Ishikawa (cell line): ENCODE data around the gene ATP6V0B.

Experiments
- CEBPB ChIP-seq: IDR thresholded peaks from 2 replicates; pipeline ENCODE4 v1.6.1; 2012
- CREB1 ChIP-seq: IDR thresholded peaks from 2 replicates; pipeline ENCODE4 v1.6.1; 2012; ENCODE audit warnings: low read depth
- EGR1 ChIP-seq: IDR thresholded peaks from 2 replicates; pipeline ENCODE4 v1.6.1; 2012
- EP300 ChIP-seq: IDR thresholded peaks from 2 replicates; pipeline ENCODE4 v1.6.1; 2012; ENCODE audit warnings: borderline replicate concordance
- FOXM1 ChIP-seq: IDR thresholded peaks from 2 replicates; pipeline ENCODE4 v1.6.1; 2012; ENCODE audit warnings: low read depth, borderline replicate concordance
- MAX ChIP-seq: IDR thresholded peaks from 2 replicates; pipeline ENCODE4 v1.6.1; 2012
- NFIC ChIP-seq: IDR thresholded peaks from 2 replicates; pipeline ENCODE4 v1.6.1; 2012
- RAD21 ChIP-seq: IDR thresholded peaks from 2 replicates; pipeline ENCODE4 v1.6.1; 2012; ENCODE audit warnings: low read depth
- REST ChIP-seq: IDR thresholded peaks from 2 replicates; pipeline ENCODE4 v1.6.1; 2012; ENCODE audit warnings: low read depth, mild to moderate bottlenecking
- TAF1 ChIP-seq: IDR thresholded peaks from 2 replicates; pipeline ENCODE4 v1.6.1; 2012; ENCODE audit warnings: low read depth, mild to moderate bottlenecking
- TCF12 ChIP-seq: IDR thresholded peaks from 2 replicates; pipeline ENCODE4 v1.6.1; 2012; ENCODE audit warnings: low read depth
- TEAD4 ChIP-seq: IDR thresholded peaks from 2 replicates; pipeline ENCODE4 v1.6.1; 2012
- USF1 ChIP-seq: IDR thresholded peaks from 2 replicates; pipeline ENCODE4 v1.6.1; 2012
- YY1 ChIP-seq: IDR thresholded peaks from 2 replicates; pipeline ENCODE4 v1.6.1; 2012; ENCODE audit warnings: low read depth
- ZBTB7A ChIP-seq: IDR thresholded peaks from 2 replicates; pipeline ENCODE4 v1.6.1; 2012; ENCODE audit warnings: low read depth

Gene ATP6V0B

GRCh38 chr1:44013949-44014348 is 39.2 kb downstream of the ATP6V0B start:
- TF ChIP-seq TCF12: no peak
- no peak for TF ChIP-seq TAF1
- TF ChIP-seq REST: no peak
- no peak for TF ChIP-seq RAD21
- TF ChIP-seq ZBTB7A: no peak
- no peak for TF ChIP-seq NFIC
- no peak for TF ChIP-seq EGR1
- TF ChIP-seq FOXM1: no peak

GRCh38 chr1:44014365-44015104 is 39.8 kb downstream of the ATP6V0B start:
- no peak for TF ChIP-seq NFIC

- no peak for TF ChIP-seq NFIC
- no peak for TF ChIP-seq TAF1
- no peak for TF ChIP-seq RAD21
- TF ChIP-seq REST: no peak
- TF ChIP-seq FOXM1: no peak
- TF ChIP-seq MAX: no peak
- no peak for TF ChIP-seq CEBPB
- no peak for TF ChIP-seq CREB1
- TF ChIP-seq YY1: no peak
Observed at GRCh38 chr1:44015206-44015605, 40.4 kb downstream of the ATP6V0B start.

- TF ChIP-seq YY1 (no peak), MAX (no peak), REST (no peak), TAF1 (no peak), FOXM1 (no peak), EP300 (no peak), CREB1 (no peak), NFIC (no peak), USF1 (no peak), ZBTB7A (no peak), RAD21 (no peak), TCF12 (no peak)
Observed at GRCh38 chr1:44016041-44016889, 41.5 kb downstream of the ATP6V0B start.

- TF ChIP-seq RAD21 (no peak), FOXM1 (no peak), USF1 (no peak), ZBTB7A (no peak), TCF12 (no peak), EP300 (no peak), TEAD4 (no peak), CREB1 (no peak), MAX (no peak), REST (no peak), YY1 (no peak), NFIC (no peak), TAF1 (no peak), EGR1 (no peak), CEBPB (no peak)
Observed at GRCh38 chr1:44016890-44017400, 42.2 kb downstream of the ATP6V0B start.
